SK-N-SH (cell line): ENCODE data around the gene PDE11A. TPM values are rescaled to one million over a fixed set of nuclear protein-coding genes. Genes with fewer than 3 reads are reported as not detected.

Source experiments
- CTCF ChIA-PET: fragments of 300-600, 350-600 bp; formaldehyde crosslinking; extraction: SDS; loops from one replicate; lab custom pipeline; 2021; lab: Yijun Ruan, JAX
- POLR2A ChIA-PET: fragments of 350-600 bp; sonication (Branson Sonifier 250); formaldehyde crosslinking; extraction: SDS; loops from one replicate; lab custom pipeline; 2020; ENCODE audit warnings: antibody characterized with exemption, inconsistent platforms; lab: Yijun Ruan, JAX
- DNase-seq: peaks from one replicate; pipeline ENCODE4 v3.0.0; 2012
- H2AFZ ChIP-seq: fragments of 200-600 bp; sonication (generic); 2 replicates; pipeline ENCODE4 v1.8.1; 2016; ENCODE audit warnings: antibody characterized with exemption, mild to moderate bottlenecking, low read depth
- H3F3A ChIP-seq: fragments of 200-600 bp; sonication (generic); replicated peaks from 2 replicates; pipeline ENCODE3; 2016; ENCODE audit warnings: antibody characterized with exemption, mild to moderate bottlenecking; ENCODE audit not compliant: insufficient read depth
- H3K27ac ChIP-seq, 2 experiments: fragments of 200-500 bp in 1 of 2; fragments of 200-600 bp in 1 of 2; sonication (Bioruptor generic) in 1 of 2; sonication (generic), shearing (Covaris generic) in 1 of 2; 2 replicates each; pipeline versions ENCODE4 v1.5.1 to v1.6.1; 2014 to 2016; ENCODE audit warnings: low read depth in 2 of 2, inconsistent platforms in 1 of 2, low read length in 1 of 2, mild to moderate bottlenecking in 1 of 2, mixed read lengths in 1 of 2
- H3K27me3 ChIP-seq: fragments of 200-600 bp; sonication (generic), shearing (Covaris generic); 2 replicates; pipeline ENCODE4 v1.6.1; 2016; ENCODE audit warnings: mixed run types; ENCODE audit not compliant: insufficient read depth
- H3K36me3 ChIP-seq, 2 experiments: fragments of 200-500 bp in 1 of 2; fragments of 200-600 bp in 1 of 2; sonication (Bioruptor generic) in 1 of 2; sonication (generic) in 1 of 2; replicated peaks in 1 of 2; 2 replicates each; pipeline versions ENCODE3 to v1.5.1; 2014 to 2016; ENCODE audit warnings: low read length in 1 of 2, mild to moderate bottlenecking in 1 of 2; ENCODE audit not compliant: insufficient read depth in 2 of 2, control insufficient read depth in 1 of 2
- H3K4me1 ChIP-seq, 2 experiments: fragments of 200-500 bp in 1 of 2; fragments of 200-600 bp in 1 of 2; sonication (Bioruptor generic) in 1 of 2; sonication (generic), shearing (Covaris generic) in 1 of 2; 2 replicates each; pipeline versions ENCODE4 v1.5.1 to v1.6.1; 2014 to 2016; ENCODE audit warnings: low read depth in 1 of 2, low read length in 1 of 2, mixed run types in 1 of 2; ENCODE audit not compliant: insufficient read depth in 2 of 2, control insufficient read depth in 1 of 2
- H3K4me2 ChIP-seq: fragments of 200-600 bp; sonication (generic), shearing (Covaris generic); 2 replicates; pipeline ENCODE4 v1.6.1; 2017; ENCODE audit warnings: mixed run types
- H3K4me3 ChIP-seq, 2 experiments: fragments of 200-500 bp in 1 of 2; fragments of 200-600 bp in 1 of 2; sonication (Bioruptor generic) in 1 of 2; sonication (generic), shearing (Covaris generic) in 1 of 2; 2 replicates each; pipeline versions ENCODE4 v1.5.1 to v1.8.1; 2014 to 2016; ENCODE audit warnings: low read depth in 2 of 2, inconsistent platforms in 1 of 2, low read length in 1 of 2, mild to moderate bottlenecking in 1 of 2, mixed read lengths in 1 of 2, moderate library complexity in 1 of 2
- H3K79me2 ChIP-seq: fragments of 200-600 bp; sonication (generic); 2 replicates; pipeline ENCODE4 v1.8.1; 2017; ENCODE audit warnings: mild to moderate bottlenecking; ENCODE audit not compliant: insufficient read depth
- H3K9ac ChIP-seq: fragments of 200-600 bp; sonication (generic); 2 replicates; pipeline ENCODE4 v1.6.1; 2017; ENCODE audit warnings: mixed run types
- H3K9me2 ChIP-seq: fragments of 200-600 bp; sonication (generic); 2 replicates; pipeline ENCODE4 v1.6.1; 2017; ENCODE audit warnings: mixed run types
- H3K9me3 ChIP-seq: fragments of 200-600 bp; sonication (generic); 2 replicates; pipeline ENCODE4 v1.6.1; 2017; ENCODE audit warnings: mixed run types, mild to moderate bottlenecking, moderate library complexity
- H4K20me1 ChIP-seq: fragments of 200-600 bp; sonication (generic); 2 replicates; pipeline ENCODE4 v1.6.1; 2017; ENCODE audit warnings: mild to moderate bottlenecking, mixed run types; ENCODE audit not compliant: insufficient read depth
- ELF1 ChIP-seq: IDR thresholded peaks from 2 replicates; pipeline ENCODE4 v1.4.0; 2012
- EP300 ChIP-seq, 2 experiments: IDR thresholded peaks; 2 replicates each; pipeline versions ENCODE4 v1.4.0 to v1.6.1; 2012; ENCODE audit warnings: borderline replicate concordance in 1 of 2, low read depth in 1 of 2, low read length in 1 of 2
- EZH2phosphoT487 ChIP-seq: fragments of 200-600 bp; sonication (generic); IDR thresholded peaks from 2 replicates; pipeline ENCODE4 v1.6.1; 2017; ENCODE audit warnings: low read depth, mixed run types, mild to moderate bottlenecking, antibody characterized with exemption, moderate library complexity, borderline replicate concordance
- FOXM1 ChIP-seq: IDR thresholded peaks from 2 replicates; pipeline ENCODE4 v1.4.0; 2012; ENCODE audit warnings: low read depth, mild to moderate bottlenecking
- GATA2 ChIP-seq: sonication (generic); formaldehyde crosslinking; IDR thresholded peaks from 2 replicates; pipeline ENCODE4 v1.5.0; 2020; ENCODE audit warnings: mild to moderate bottlenecking, missing genetic modification reagents
- MEF2A ChIP-seq: IDR thresholded peaks from 2 replicates; pipeline ENCODE4 v1.4.0; 2012; ENCODE audit warnings: low read depth, borderline replicate concordance
- RAD21 ChIP-seq: IDR thresholded peaks from 2 replicates; pipeline ENCODE4 v1.6.1; 2012; ENCODE audit warnings: mild to moderate bottlenecking, low read length
- RFX5 ChIP-seq: IDR thresholded peaks from 2 replicates; pipeline ENCODE4 v1.6.1; 2012; ENCODE audit warnings: mild to moderate bottlenecking, improper control_type of control experiment, low read length
- SMC3 ChIP-seq: IDR thresholded peaks from 2 replicates; pipeline ENCODE4 v1.6.1; 2012; ENCODE audit warnings: low read depth, low read length, improper control_type of control experiment
- TAF1 ChIP-seq: IDR thresholded peaks from 2 replicates; pipeline ENCODE4 v1.6.1; 2012; ENCODE audit warnings: low read depth, mild to moderate bottlenecking, low read length, moderate library complexity, borderline replicate concordance
- TEAD4 ChIP-seq: IDR thresholded peaks from 2 replicates; pipeline ENCODE4 v1.4.0; 2012; ENCODE audit warnings: mild to moderate bottlenecking, borderline replicate concordance; ENCODE audit not compliant: insufficient read depth
- USF1 ChIP-seq: IDR thresholded peaks from 2 replicates; pipeline ENCODE4 v1.4.0; 2012; ENCODE audit warnings: low read depth, borderline replicate concordance
- ZBTB33 ChIP-seq: IDR thresholded peaks from 2 replicates; pipeline ENCODE4 v1.4.0; 2012; ENCODE audit warnings: low read depth, borderline replicate concordance
- WGBS: methylation state at CpG from one replicate; pipeline ENCODE4 v1.1.6; 2017; ENCODE audit warnings: low lambda C conversion rate; 5-methylcytosine and 5-hydroxymethylcytosine counted together
- polyA plus RNA-seq, 3 experiments: library from polyadenylated mRNA; depleted of rRNA; stranded (reverse); fragments of >200 nt; gene quantifications; 2 replicates each; pipeline ENCODE4 v1.2.3, GENCODE V29; 2012
- TF ChIP-seq, protein P1 (sequence below): fragments of 150-350 bp; IDR thresholded peaks from 2 replicates; pipeline ENCODE4 v1.6.1; 2016; ENCODE audit warnings: mild to moderate bottlenecking, low read depth, low read length

The PDE11A gene
- polyA plus RNA-seq, 1 of the 3 experiments (the other 2 are of a cell fraction) = 0.10 TPM

GRCh38 chr2:177596866-177597265 lies 475.7 kb downstream of the PDE11A start:
- ChIA-PET CTCF (interaction anchor here (1.2 to 5.5 kb wide), 3 partner anchors 7 to 107 kb away, joined by 3 to 28 read pairs (median 14); no protein-coding TSS in a partner anchor), POLR2A (no interaction called here)
- Histone ChIP-seq H3K4me2 (no peak overlapping the region), H3K27ac (no peak overlapping the region), H2AFZ (no peak overlapping the region), H3K9me3 (no peaks in the 10 kb centered on the region), H4K20me1 (no peaks in the 10 kb centered on the region), H3K4me1 (peaks cover 0 to 19% of the 10 kb centered on the region in 2 experiments; a peak in 2 of 4 replicates), H3K9me2 (no peaks in the 10 kb centered on the region), H3K9ac (no peak overlapping the region), H3F3A (no peaks in the 10 kb centered on the region), H3K36me3 (no peaks in the 10 kb centered on the region), H3K4me3 (no peak overlapping the region), H3K79me2 (no peaks in the 10 kb centered on the region), H3K27me3 (no peaks in the 10 kb centered on the region; the same call in 1 of the 2 replicates)
- TF ChIP-seq ELF1 (no peak), TAF1 (no peak), USF1 (no peak), TEAD4 (no peak), SMC3 (no peak), GATA2 (CRISPR knock-in tag) (no peak), MEF2A (no peak), EZH2phosphoT487 (no peak), RAD21 (no peak), ZBTB33 (no peak), FOXM1 (no peak), RFX5 (no peak), EP300 (IDR thresholded peaks at IDR 0.05; ENCODE audit: borderline replicate concordance in 1 of 2, low read depth in 1 of 2, low read length in 1 of 2) (no peak)
- TF ChIP-seq, protein P1, sequence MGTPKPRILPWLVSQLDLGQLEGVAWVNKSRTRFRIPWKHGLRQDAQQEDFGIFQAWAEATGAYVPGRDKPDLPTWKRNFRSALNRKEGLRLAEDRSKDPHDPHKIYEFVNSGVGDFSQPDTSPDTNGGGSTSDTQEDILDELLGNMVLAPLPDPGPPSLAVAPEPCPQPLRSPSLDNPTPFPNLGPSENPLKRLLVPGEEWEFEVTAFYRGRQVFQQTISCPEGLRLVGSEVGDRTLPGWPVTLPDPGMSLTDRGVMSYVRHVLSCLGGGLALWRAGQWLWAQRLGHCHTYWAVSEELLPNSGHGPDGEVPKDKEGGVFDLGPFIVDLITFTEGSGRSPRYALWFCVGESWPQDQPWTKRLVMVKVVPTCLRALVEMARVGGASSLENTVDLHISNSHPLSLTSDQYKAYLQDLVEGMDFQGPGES = no peak
- 54% methylated on average over 1 of the region's 1 CpG for WGBS
- no peak for DNase-seq
